Adipocyte (in vitro differentiated cells): ENCODE data around the gene GADD45GIP1.

ENCODE experiments used
- DNase-seq: peaks from one replicate; pipeline ENCODE4 v3.0.0-alpha.2; 2015; ENCODE audit warnings: low read depth
- H3K27me3 ChIP-seq: replicated peaks from 2 replicates; pipeline ENCODE4 v1.7.0; 2013; ENCODE audit warnings: mild to moderate bottlenecking, low read length, moderate library complexity; ENCODE audit not compliant: control insufficient read depth, insufficient read depth
- H3K36me3 ChIP-seq: 2 replicates; pipeline ENCODE4 v1.7.0; 2013; ENCODE audit warnings: low read length, mild to moderate bottlenecking, moderate library complexity; ENCODE audit not compliant: control insufficient read depth, insufficient read depth, severe bottlenecking
- H3K4me1 ChIP-seq: 2 replicates; pipeline ENCODE4 v1.7.0; 2013; ENCODE audit warnings: mild to moderate bottlenecking, low read length, moderate library complexity; ENCODE audit not compliant: control insufficient read depth, insufficient read depth
- H3K4me3 ChIP-seq: 2 replicates; pipeline ENCODE4 v1.7.0; 2013; ENCODE audit warnings: mild to moderate bottlenecking, low read length, moderate library complexity
- H3K9ac ChIP-seq: 2 replicates; pipeline ENCODE4 v1.7.0; 2013; ENCODE audit warnings: mild to moderate bottlenecking, low read length, moderate library complexity
- H3K9me3 ChIP-seq: 2 replicates; pipeline ENCODE4 v1.7.0; 2013; ENCODE audit warnings: mild to moderate bottlenecking, low read length, moderate library complexity; ENCODE audit not compliant: control insufficient read depth

GADD45GIP1 gene

DNA sequence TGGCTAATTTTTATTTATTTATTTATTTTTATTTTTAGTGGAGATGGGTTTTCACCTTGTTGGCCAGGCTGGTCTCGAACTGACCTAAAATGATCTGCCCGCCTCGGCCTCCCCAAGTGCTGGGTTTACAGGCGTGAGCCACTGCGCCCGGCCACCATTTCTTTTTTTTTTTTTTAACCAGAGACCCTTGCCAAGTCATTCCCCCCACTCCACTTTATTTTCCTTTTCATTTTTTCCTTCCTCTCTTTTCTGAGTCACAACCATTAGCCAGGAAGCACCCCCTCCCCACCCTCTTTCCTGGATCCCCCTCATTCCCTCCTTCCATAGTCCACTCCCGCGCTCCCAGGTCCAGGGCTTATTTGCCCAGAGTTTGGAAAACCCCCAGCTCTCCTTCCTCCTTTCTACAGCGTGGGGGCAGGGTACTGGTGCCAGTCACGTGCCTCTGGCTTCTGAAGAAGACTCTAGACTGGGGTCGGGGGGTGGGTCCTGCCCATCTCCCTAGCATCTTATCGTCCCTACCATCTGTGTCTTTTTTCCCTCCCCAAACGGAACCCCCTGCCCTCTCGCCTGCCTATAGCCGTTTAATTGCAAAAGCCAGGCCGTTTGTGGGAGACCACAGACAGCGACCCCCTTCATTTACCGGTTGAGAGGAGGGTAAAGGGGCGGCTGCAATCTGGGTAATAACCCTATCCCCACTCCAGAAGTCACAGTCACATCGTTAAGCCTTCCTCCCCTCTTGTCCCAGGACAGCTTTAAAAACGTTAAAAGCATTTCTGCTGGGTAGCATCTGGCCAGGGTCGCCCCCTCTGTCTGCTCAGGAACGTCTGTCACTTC lies 19.7 kb downstream of the GADD45GIP1 start:
- no peak for DNase-seq
- Histone ChIP-seq H3K27me3 (no peaks in the 10 kb centered on the region), H3K4me1 (peaks cover 38% of the 10 kb centered on the region), H3K4me3 (peak overlapping the region; percentile 97), H3K9ac (peak overlapping the region; percentile 99), H3K36me3 (peaks cover 33% of the 10 kb centered on the region), H3K9me3 (no peaks in the 10 kb centered on the region)

DNA sequence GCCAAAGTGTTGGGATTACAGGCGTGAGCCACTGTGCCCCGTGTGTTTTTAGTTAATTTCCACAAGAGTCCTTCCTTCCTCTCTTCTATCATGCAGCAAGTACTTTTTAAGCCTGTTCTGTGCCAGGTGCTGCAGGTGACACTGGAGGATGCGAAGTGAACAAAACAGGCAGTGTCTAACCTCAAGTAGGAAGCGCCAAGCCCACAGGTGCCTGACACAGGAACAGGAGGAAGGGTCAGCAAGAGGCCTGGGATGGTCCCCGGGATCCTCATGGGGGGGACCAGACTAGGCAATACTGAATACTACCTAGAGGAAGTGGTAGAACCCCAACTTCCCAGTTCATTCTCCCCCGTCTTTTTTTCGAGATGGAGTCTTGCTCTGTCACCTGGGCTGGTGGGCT lies 20.4 kb downstream of the GADD45GIP1 start:
- H3K36me3 ChIP-seq, result peaks cover 26% of the 10 kb centered on the region
- H3K4me1 ChIP-seq, result peaks cover 39% of the 10 kb centered on the region
- H3K4me3 ChIP-seq, result no peak overlapping the region
- DNase-seq, result no peak
- no peak overlapping the region for H3K9ac ChIP-seq
- no peaks in the 10 kb centered on the region for H3K27me3 ChIP-seq
- H3K9me3 ChIP-seq, result no peaks in the 10 kb centered on the region

DNA sequence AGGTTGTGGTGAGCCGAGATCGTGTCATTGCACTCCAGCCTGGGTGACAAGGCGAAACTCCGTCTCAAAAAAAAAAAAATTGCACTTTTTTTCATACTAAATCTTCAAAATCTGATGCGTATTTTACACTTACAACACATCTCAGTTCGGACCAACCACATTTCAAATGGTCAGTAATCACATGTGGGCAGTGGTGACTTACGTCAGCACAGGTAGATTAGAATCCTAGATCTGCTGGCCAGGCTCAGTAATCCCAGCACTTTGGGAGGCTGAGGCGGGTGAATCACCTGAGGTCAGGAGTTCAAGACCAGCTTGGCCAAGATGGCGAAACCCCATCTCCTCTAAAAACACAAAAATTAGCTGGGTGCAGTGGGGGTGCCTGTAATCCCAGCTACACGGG lies 22.0 kb downstream of the GADD45GIP1 start:
- Histone ChIP-seq H3K4me3 (no peak overlapping the region), H3K27me3 (no peaks in the 10 kb centered on the region), H3K36me3 (peaks cover 20% of the 10 kb centered on the region), H3K9me3 (no peaks in the 10 kb centered on the region), H3K4me1 (peaks cover 30% of the 10 kb centered on the region), H3K9ac (no peak overlapping the region)
- DNase-seq, result no peak

DNA sequence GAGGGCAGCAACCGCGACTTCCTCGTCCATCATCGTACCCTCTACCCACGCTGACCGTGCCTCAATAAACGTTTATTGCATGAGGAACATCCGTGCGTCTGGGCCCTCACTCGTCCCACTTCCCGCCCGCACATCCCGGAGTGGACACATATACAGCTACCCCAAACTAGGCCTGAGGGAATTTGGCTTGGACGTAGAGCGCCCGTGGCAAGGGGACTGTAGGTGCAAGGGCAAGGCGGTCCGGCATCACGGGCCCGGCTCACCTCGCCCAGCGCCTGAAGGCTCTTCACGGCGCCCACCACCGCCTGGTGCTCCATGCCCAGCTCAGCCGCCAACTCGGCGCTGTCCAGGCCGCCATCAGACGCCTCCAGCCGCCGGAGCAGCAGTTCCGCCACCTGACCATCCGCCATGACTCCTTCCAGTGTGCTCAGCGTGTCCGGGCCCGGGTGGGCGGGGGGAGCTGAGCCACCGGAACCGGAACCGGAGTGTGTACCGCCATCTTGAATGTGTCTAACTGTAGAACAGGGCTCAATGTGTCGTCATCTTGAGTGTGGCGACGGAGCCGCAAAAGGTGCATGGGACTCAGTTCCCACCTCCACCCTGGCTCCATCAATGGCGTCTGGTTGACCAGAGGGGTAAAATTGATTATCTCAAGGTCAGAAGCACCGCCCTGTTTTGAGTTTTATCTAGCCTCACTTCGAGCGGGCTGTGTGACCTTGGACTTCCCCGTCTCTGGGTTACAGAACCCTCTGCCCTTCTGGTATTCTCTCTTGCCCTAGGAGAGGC lies 23.5 kb downstream of the GADD45GIP1 start, which contains the start of gene FARSA:
TSS of gene FARSA (minus strand) at position 425 of the 786 bp plus-strand sequence. CDS start at position 410, 15 bp downstream.
- no peaks in the 10 kb centered on the region for H3K27me3 ChIP-seq
- DNase-seq, result peak; percentile 97
- H3K4me1 ChIP-seq, result peaks cover 21% of the 10 kb centered on the region
- peak within 1 kb of the TSS; percentile 95 for H3K9ac ChIP-seq
- H3K36me3 ChIP-seq, result peaks cover 25% of the 10 kb centered on the region
- no peaks in the 10 kb centered on the region for H3K9me3 ChIP-seq
- peak within 1 kb of the TSS; percentile 92 for H3K4me3 ChIP-seq

DNA sequence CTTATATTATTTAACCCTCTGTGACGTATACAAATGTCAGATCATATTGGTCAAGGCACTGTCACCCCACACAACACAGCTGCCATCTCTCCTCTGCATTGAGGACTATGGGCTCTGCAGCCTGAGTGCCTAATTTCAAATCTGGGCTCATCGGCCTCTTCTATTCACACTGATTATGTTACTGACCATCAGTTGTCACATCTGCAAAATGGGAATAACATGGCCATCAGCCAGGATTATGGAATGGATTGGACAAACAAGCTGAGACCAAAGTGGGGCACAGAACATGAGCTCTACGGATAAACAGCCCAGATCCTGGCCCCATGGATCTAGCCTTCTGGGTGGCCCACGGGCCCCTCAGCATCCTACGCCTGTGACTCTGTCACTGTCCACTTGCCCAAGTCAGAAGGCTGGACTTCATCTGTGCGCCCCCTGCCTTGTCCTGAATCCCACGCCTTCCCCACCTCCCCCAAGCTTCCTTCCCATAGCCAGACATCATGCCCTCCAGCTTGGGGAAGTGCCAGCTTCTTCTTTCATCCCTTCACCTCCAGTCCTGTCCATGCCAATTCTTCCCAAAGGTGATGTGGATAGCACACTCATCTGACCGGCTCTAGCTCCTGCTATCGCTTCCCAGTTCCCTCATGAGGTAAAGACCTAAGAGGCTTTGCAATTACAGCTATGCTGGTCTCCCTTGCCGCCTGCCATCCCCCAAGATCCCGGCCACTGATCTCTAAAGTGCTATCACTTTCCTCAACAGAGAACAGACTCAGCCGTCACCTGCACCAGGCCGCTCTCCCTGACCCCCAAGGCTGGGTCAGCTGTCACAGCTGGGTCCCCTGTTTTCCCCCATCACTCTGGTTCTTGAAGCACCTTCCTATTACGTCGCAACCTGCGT lies 24.4 kb downstream of the GADD45GIP1 start:
- peaks cover 18% of the 10 kb centered on the region for H3K4me1 ChIP-seq
- no peaks in the 10 kb centered on the region for H3K9me3 ChIP-seq
- H3K27me3 ChIP-seq, result no peaks in the 10 kb centered on the region
- H3K36me3 ChIP-seq, result peaks cover 33% of the 10 kb centered on the region
- peak overlapping the region; percentile 95 for H3K9ac ChIP-seq
- DNase-seq, result no peak
- peak overlapping the region; percentile 92 for H3K4me3 ChIP-seq

DNA sequence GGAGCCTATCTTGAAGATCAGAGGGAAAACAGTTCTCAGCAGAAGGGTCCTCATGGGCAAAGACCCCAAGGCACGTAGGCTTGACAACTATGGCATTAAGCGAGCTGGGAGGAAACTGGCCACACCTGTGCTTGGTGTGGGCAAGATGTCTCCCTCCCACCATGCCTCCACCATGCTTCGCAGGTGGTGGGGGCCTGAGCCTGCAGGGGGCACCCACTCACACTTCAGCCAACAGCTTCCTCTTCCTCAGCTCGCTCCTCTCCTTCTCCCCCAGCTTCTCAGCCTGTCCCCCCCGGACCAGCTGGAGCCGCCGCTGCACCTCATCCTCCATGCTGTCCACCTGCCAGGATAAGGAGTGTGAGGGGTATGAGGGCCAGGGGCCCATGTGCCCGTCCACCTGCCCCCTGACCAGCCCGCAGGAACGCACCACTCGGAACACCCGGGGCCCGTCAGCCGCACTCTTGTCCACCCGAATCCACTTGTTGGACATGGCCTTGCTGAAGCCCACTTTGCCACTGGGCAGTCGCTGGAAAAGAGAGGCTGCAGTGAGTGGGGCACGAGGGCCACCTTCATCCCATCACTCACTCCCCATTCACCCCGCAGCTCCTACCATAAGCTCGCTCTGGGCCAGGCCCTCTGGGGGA lies 26.9 kb downstream of the GADD45GIP1 start:
- H3K4me3 ChIP-seq, result no peak overlapping the region
- peaks cover 14% of the 10 kb centered on the region for H3K4me1 ChIP-seq
- no peaks in the 10 kb centered on the region for H3K27me3 ChIP-seq
- no peak for DNase-seq
- no peaks in the 10 kb centered on the region for H3K9me3 ChIP-seq
- H3K9ac ChIP-seq, result no peak overlapping the region
- H3K36me3 ChIP-seq, result peaks cover 46% of the 10 kb centered on the region

DNA sequence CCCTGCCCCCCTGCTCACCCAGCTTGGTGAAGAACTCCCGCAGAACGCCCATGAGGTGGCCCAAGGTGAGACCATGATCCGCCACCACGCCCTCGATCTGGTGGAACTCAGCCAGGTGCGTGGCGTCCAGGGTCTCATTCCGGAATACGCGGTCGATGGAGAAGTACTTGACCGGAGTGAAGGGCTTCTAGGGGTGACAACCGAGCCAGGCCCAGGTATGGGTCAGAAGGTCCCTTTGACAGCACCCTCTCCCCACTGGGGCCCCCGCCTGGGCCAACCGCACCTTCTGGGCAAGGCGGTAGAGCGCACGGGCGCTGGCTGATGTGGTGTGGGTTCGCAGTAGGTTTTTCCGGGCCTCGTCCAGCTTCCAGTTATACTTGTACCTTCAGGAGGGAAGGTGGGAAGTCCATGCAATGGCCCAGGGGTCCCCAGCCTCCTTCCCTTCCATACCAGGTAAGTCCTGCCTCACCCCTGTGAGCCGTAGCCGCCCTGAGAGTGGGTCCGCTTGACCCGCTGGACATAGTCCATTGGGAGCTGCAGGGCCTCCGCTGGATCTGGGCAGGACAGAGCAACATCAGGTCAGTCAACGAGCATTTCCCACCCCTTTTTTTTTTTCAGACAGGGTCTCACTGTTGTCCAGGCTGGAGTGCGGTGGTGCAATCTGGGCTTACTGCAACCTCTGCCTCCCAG lies 32.3 kb downstream of the GADD45GIP1 start:
- Histone ChIP-seq H3K4me3 (no peak overlapping the region), H3K9me3 (no peaks in the 10 kb centered on the region), H3K4me1 (no peaks in the 10 kb centered on the region), H3K36me3 (peaks cover 63% of the 10 kb centered on the region), H3K9ac (no peak overlapping the region), H3K27me3 (no peaks in the 10 kb centered on the region)
- DNase-seq, result no peak

DNA sequence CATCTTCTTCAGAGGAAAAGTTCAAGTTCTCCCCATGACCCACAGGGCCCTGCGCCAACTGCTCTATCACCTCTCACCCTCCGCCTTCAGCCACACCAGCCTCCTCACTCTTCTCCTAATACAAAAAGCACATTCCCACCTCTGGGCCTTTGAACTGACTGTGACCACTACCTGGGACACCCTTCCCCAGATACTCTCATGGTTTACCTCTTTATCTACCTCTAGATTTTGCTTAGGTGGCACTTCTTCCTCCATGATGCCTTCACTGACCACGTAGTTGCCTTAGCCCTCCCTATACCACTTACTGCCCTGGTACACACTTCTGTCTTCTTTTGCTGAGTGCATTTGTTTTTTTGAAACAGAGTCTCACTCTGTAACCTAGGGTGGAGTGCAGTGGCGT lies 34.1 kb downstream of the GADD45GIP1 start:
- no peaks in the 10 kb centered on the region for H3K9me3 ChIP-seq
- H3K4me3 ChIP-seq, result no peak overlapping the region
- H3K36me3 ChIP-seq, result peaks cover 46% of the 10 kb centered on the region
- H3K27me3 ChIP-seq, result no peaks in the 10 kb centered on the region
- peaks cover 3% of the 10 kb centered on the region for H3K4me1 ChIP-seq
- H3K9ac ChIP-seq, result no peak overlapping the region
- no peak for DNase-seq

DNA sequence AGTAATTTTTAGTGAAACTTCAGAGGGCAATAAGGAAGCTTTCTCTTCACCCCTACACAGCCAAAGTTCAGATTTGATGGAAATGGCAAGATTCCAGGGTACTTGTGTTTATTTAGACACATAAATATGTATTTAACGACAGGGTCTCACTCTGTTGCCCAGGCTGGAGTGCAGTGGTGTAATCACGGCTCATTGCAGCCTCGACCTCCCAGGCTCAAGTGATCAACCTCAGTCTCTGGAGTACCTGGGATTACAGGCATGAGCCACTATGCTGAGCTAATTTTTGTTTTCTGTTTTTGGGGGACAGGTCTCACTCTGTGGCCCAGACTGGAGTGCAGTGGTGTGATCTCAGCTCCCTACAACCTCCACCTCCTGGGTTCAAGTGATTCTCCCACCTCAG lies 36.0 kb downstream of the GADD45GIP1 start:
- Histone ChIP-seq H3K36me3 (peaks cover 31% of the 10 kb centered on the region), H3K9me3 (no peaks in the 10 kb centered on the region), H3K4me1 (peaks cover 3% of the 10 kb centered on the region), H3K4me3 (no peak overlapping the region), H3K27me3 (no peaks in the 10 kb centered on the region), H3K9ac (no peak overlapping the region)
- DNase-seq, result no peak

DNA sequence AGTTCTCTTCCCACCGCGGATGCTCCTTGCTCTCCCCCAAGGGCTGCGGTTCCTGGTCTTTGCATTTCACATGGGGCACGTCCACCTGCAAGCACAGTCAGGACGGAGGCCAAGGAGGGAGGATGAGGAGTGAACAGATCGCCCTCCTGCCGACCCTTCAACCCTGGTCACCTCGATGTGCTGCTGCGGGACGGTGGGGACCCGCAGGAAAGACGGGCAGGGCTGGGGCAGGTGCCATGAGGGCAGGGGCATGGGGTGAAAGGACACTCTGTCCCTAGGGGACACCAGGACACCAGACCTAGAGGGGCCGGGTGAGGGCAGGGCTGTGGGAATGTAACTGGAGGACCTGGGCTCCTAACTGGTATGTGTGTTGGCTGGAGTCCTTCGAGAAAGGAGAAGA lies 38.8 kb downstream of the GADD45GIP1 start:
- DNase-seq, result no peak
- Histone ChIP-seq H3K9ac (no peak overlapping the region), H3K9me3 (no peaks in the 10 kb centered on the region), H3K27me3 (no peaks in the 10 kb centered on the region), H3K4me3 (no peak overlapping the region), H3K4me1 (peaks cover 10% of the 10 kb centered on the region), H3K36me3 (peaks cover 11% of the 10 kb centered on the region)
